ENCODE results near the gene FAM135A. TPM values are rescaled to one million over a fixed set of nuclear protein-coding genes. Genes with fewer than 3 reads are reported as not detected.
"Not testable (repeated sequence)": the region's sequence is repeated elsewhere in the genome, so short reads cannot be mapped to it uniquely, and the experiment has no call there.

The FAM135A gene
- total RNA-seq, 1 donor from 2014 or later: 22.3 TPM

- no peaks in the 10 kb centered on the region for H3K4me1 Mint-ChIP-seq (ENCODE audit: low read depth, unreplicated experiment)
- no peak for DNase-seq
- no peaks in the 10 kb centered on the region for H3K27me3 Mint-ChIP-seq (ENCODE audit: unreplicated experiment)
- H3K4me3 Mint-ChIP-seq (ENCODE audit: unreplicated experiment): no peak overlapping the region
- TF ChIP-seq CTCF (IDR thresholded peaks at IDR 0.05; ENCODE audit: partially characterized antibody, unreplicated experiment): no peak
- no peak overlapping the region for H3K27ac Mint-ChIP-seq (ENCODE audit: unreplicated experiment)
- no peaks in the 10 kb centered on the region for H3K36me3 Mint-ChIP-seq (ENCODE audit: unreplicated experiment)
- H3K9me3 Mint-ChIP-seq (ENCODE audit: unreplicated experiment): no peaks in the 10 kb centered on the region
These were observed 136.0 kb downstream of the FAM135A start for GRCh38 chr6:70549327-70549726.

GRCh38 chr6:70551566-70551965, 138.3 kb downstream of the FAM135A start:
- Mint-ChIP-seq H3K27me3 (ENCODE audit: unreplicated experiment) (no peaks in the 10 kb centered on the region), H3K4me1 (ENCODE audit: low read depth, unreplicated experiment) (no peaks in the 10 kb centered on the region), H3K36me3 (ENCODE audit: unreplicated experiment) (no peaks in the 10 kb centered on the region), H3K4me3 (ENCODE audit: unreplicated experiment) (no peak overlapping the region), H3K9me3 (ENCODE audit: unreplicated experiment) (no peaks in the 10 kb centered on the region), H3K27ac (ENCODE audit: unreplicated experiment) (no peak overlapping the region)
- no peak for DNase-seq
- TF ChIP-seq CTCF (IDR thresholded peaks at IDR 0.05; ENCODE audit: partially characterized antibody, unreplicated experiment): no peak

- not testable (repeated sequence) for H3K27me3 Mint-ChIP-seq (ENCODE audit: unreplicated experiment); H3K36me3 Mint-ChIP-seq (ENCODE audit: unreplicated experiment); H3K27ac Mint-ChIP-seq (ENCODE audit: unreplicated experiment); DNase-seq; H3K9me3 Mint-ChIP-seq (ENCODE audit: unreplicated experiment); H3K4me1 Mint-ChIP-seq (ENCODE audit: low read depth, unreplicated experiment); H3K4me3 Mint-ChIP-seq (ENCODE audit: unreplicated experiment)
These were observed 139.1 kb downstream of the FAM135A start for GRCh38 chr6:70552286-70552940.

GRCh38 chr6:70552974-70553373, 139.7 kb downstream of the FAM135A start:
- Mint-ChIP-seq H3K4me1 (ENCODE audit: low read depth, unreplicated experiment) (no peaks in the 10 kb centered on the region), H3K9me3 (ENCODE audit: unreplicated experiment) (no peaks in the 10 kb centered on the region), H3K27me3 (ENCODE audit: unreplicated experiment) (no peaks in the 10 kb centered on the region), H3K27ac (ENCODE audit: unreplicated experiment) (no peak overlapping the region), H3K4me3 (ENCODE audit: unreplicated experiment) (no peak overlapping the region), H3K36me3 (ENCODE audit: unreplicated experiment) (no peaks in the 10 kb centered on the region)
- no peak for TF ChIP-seq CTCF (IDR thresholded peaks at IDR 0.05; ENCODE audit: partially characterized antibody, unreplicated experiment)
- no peak for DNase-seq

GRCh38 chr6:70557998-70558397, 144.7 kb downstream of the FAM135A start:
- no peaks in the 10 kb centered on the region for H3K9me3 Mint-ChIP-seq (ENCODE audit: unreplicated experiment)
- TF ChIP-seq CTCF (IDR thresholded peaks at IDR 0.05; ENCODE audit: partially characterized antibody, unreplicated experiment): no peak
- H3K27me3 Mint-ChIP-seq (ENCODE audit: unreplicated experiment): no peaks in the 10 kb centered on the region
- no peak overlapping the region for H3K27ac Mint-ChIP-seq (ENCODE audit: unreplicated experiment)
- no peak overlapping the region for H3K4me3 Mint-ChIP-seq (ENCODE audit: unreplicated experiment)
- DNase-seq: no peak
- no peaks in the 10 kb centered on the region for H3K36me3 Mint-ChIP-seq (ENCODE audit: unreplicated experiment)
- no peaks in the 10 kb centered on the region for H3K4me1 Mint-ChIP-seq (ENCODE audit: low read depth, unreplicated experiment)

- H3K4me3 Mint-ChIP-seq (ENCODE audit: unreplicated experiment); H3K36me3 Mint-ChIP-seq (ENCODE audit: unreplicated experiment); H3K9me3 Mint-ChIP-seq (ENCODE audit: unreplicated experiment); H3K27me3 Mint-ChIP-seq (ENCODE audit: unreplicated experiment); H3K27ac Mint-ChIP-seq (ENCODE audit: unreplicated experiment); DNase-seq; H3K4me1 Mint-ChIP-seq (ENCODE audit: low read depth, unreplicated experiment): not testable (repeated sequence)
These were observed 149.1 kb downstream of the FAM135A start for GRCh38 chr6:70562401-70562800.
